Ovary (tissue), 3 donors: ENCODE measurements around the gene CRABP2.

ENCODE experiments used
- CTCF ChIP-seq, 3 donors: fragments of 450-650 bp in 2 of 3; fragments of 200-600 bp in 1 of 3; IDR thresholded peaks; one replicate each; pipeline versions ENCODE4 v1.5.1 to v1.8.0; 2016 to 2022; ENCODE audit warnings: antibody characterized with exemption in 3 of 3, mild to moderate bottlenecking in 1 of 3
- POLR2A ChIP-seq: fragments of 450-650 bp; IDR thresholded peaks from one replicate; pipeline ENCODE4 v1.6.1; 2017; ENCODE audit warnings: antibody characterized with exemption, mild to moderate bottlenecking, moderate library complexity
- donor health status: DM: no; HTN: no; CAD: no.

GRCh38 chr1:156689953-156690674, 15.3 kb downstream of the CRABP2 start:
- TF ChIP-seq CTCF (IDR thresholded peaks at IDR 0.05) (no peak), POLR2A (no peak)
